C4-2B (cell line): Measurements from ENCODE around the gene IGSF10.

Source experiments
- CTCF ChIP-seq: fragments of 450-650 bp; conservative IDR thresholded peaks from 2 replicates; pipeline ENCODE4 v1.5.1; 2017; ENCODE audit warnings: mild to moderate bottlenecking
- ZFX ChIP-seq: fragments of 450-650 bp; IDR thresholded peaks from 2 replicates; pipeline ENCODE4 v1.6.1; 2017

GRCh38 chr3:151452841-151453240 is 8.0 kb downstream of the IGSF10 start:
- no peak for TF ChIP-seq CTCF
- no peak for TF ChIP-seq ZFX
